HG02981 (cell line): ENCODE data around the gene COL4A4.
"Not testable (repeated sequence)": the region's sequence is repeated elsewhere in the genome, so short reads cannot be mapped to it uniquely, and the experiment has no call there.

ENCODE experiments used
- ATAC-seq: cut with Tn5 transposase; IDR thresholded peaks from one replicate; pipeline ENCODE4 v1.9.1; 2021; ENCODE audit warnings: mild to moderate bottlenecking, moderate library complexity; ENCODE audit not compliant: unreplicated experiment

The COL4A4 gene

GRCh38 chr2:227163998-227164762, at the start of gene COL4A4, which contains the start of gene COL4A3:
Gene COL4A4, minus strand, starts transcription at chr2:227164205. Its CDS starts 16,722 bp downstream, at chr2:227147483.
Gene COL4A3, plus strand, starts transcription at chr2:227164624. Its CDS starts 103 bp downstream, at chr2:227164727.
- ATAC-seq, result peak; percentile 43

GRCh38 chr2:227207573-227207972, 43.6 kb upstream of the COL4A4 start:
- ATAC-seq, result no peak

GRCh38 chr2:227206406-227206805, 42.4 kb upstream of the COL4A4 start:
- ATAC-seq, result no peak

- ATAC-seq, result no peak
These were observed 41.7 kb upstream of the COL4A4 start for GRCh38 chr2:227205701-227206100.

GRCh38 chr2:227204452-227204851, 40.4 kb upstream of the COL4A4 start:
- no peak for ATAC-seq

- ATAC-seq, result no peak
These were observed 37.8 kb upstream of the COL4A4 start for GRCh38 chr2:227201771-227202170.

- no peak for ATAC-seq
These were observed 34.9 kb upstream of the COL4A4 start for GRCh38 chr2:227198866-227199265.

GRCh38 chr2:227194219-227194618, 30.2 kb upstream of the COL4A4 start:
- no peak for ATAC-seq

- ATAC-seq, result no peak
These were observed 28.5 kb upstream of the COL4A4 start for GRCh38 chr2:227192491-227192890.

- no peak for ATAC-seq
These were observed 27.4 kb upstream of the COL4A4 start for GRCh38 chr2:227191367-227191766.

- no peak for ATAC-seq
These were observed 24.3 kb upstream of the COL4A4 start for GRCh38 chr2:227188292-227188691.

GRCh38 chr2:227186751-227187150, 22.7 kb upstream of the COL4A4 start:
- no peak for ATAC-seq

GRCh38 chr2:227185615-227186232, 21.7 kb upstream of the COL4A4 start:
- ATAC-seq, result no peak

- ATAC-seq, result no peak
These were observed 19.8 kb upstream of the COL4A4 start for GRCh38 chr2:227183657-227184367.

- ATAC-seq, result no peak
These were observed 18.8 kb upstream of the COL4A4 start for GRCh38 chr2:227182765-227183164.

- ATAC-seq, result no peak
These were observed 16.8 kb upstream of the COL4A4 start for GRCh38 chr2:227180770-227181169.

GRCh38 chr2:227179988-227180685, 16.1 kb upstream of the COL4A4 start:
- ATAC-seq, result no peak

- ATAC-seq, result no peak
These were observed 13.8 kb upstream of the COL4A4 start for GRCh38 chr2:227177592-227178336.

- not testable (repeated sequence) for ATAC-seq
These were observed 7.8 kb upstream of the COL4A4 start for GRCh38 chr2:227171779-227172178.

GRCh38 chr2:227164763-227165291, 822 bp upstream of the COL4A4 start:
- ATAC-seq, result peak; percentile 65
